ENCODE data around the gene DDI2.

DDI2 gene

GRCh38 chr1:15620902-15621682 lies 3.8 kb downstream of the DDI2 start:
- H3K4me1 Mint-ChIP-seq (ENCODE audit: low read depth): peaks cover 70% of the 10 kb centered on the region

DNA sequence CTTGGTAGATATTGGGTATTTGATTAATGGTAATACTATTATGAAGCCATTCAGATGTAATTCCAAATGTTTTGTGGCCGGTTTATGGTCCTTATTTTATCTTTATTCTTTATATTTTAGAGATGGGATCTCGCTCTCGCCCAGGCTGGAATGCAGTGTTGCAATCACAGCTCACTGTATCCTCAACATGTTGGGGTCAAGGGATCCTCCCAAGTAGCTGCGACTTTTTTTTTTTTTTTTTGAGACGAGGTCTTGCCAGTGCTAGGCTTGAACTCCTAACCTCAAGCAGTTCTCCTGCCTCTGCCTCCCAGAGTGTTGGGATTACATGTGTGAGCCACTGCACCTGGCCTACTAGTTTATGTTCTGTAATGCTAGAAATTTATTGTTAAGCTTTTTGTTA lies 4.7 kb downstream of the DDI2 start:
- Mint-ChIP-seq H3K27ac (peak overlapping the region; percentile 72), H3K4me1 (ENCODE audit: low read depth) (peaks cover 70% of the 10 kb centered on the region), H3K27me3 (no peaks in the 10 kb centered on the region), H3K4me3 (no peak overlapping the region), H3K36me3 (ENCODE audit: low read depth) (peaks cover 75% of the 10 kb centered on the region), H3K9me3 (no peaks in the 10 kb centered on the region)
- DNase-seq: no peak

More at GRCh38 chr1:15620902-15621682, 3.8 kb downstream of the DDI2 start:
- H3K27me3 Mint-ChIP-seq: no peaks in the 10 kb centered on the region
- no peak overlapping the region for H3K27ac Mint-ChIP-seq
- H3K4me3 Mint-ChIP-seq: peak overlapping the region; percentile 41
- H3K9me3 Mint-ChIP-seq: no peaks in the 10 kb centered on the region
- peaks cover 66% of the 10 kb centered on the region for H3K36me3 Mint-ChIP-seq (ENCODE audit: low read depth)
- no peak for DNase-seq

DNA sequence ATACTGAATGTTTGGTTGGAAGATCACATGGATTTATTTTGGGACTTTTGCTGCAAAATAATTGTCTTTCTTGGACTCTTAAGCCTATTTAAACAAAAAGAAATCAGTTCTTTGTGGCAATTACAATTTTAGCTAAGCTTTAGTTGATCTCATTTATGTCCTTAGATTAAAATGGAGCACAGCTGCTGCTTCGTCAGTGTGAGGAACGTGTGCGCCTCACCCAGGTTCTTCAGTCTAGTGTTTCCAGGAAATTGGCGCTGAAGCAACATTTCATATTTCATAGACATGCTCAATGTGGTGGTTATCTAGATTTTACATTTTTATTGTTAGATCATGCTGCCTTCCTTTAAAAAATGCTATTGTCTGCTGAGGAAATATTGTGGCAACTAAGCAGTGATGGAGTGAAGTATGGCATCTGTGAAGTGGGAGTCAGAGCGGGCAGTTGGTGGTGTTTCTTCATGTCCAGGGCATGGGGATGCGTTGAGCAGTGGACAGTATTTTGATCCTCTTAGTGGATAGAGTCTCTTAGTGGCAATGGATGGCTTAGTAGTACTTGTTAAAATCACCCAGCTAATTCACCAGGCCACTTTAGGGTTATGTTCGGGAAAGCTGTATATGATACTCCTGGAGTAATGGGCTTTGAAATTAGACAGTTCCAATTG lies 5.6 kb downstream of the DDI2 start:
- no peak for DNase-seq
- Mint-ChIP-seq H3K4me1 (ENCODE audit: low read depth) (peaks cover 78% of the 10 kb centered on the region), H3K4me3 (no peak overlapping the region), H3K36me3 (ENCODE audit: low read depth) (peaks cover 82% of the 10 kb centered on the region), H3K27me3 (no peaks in the 10 kb centered on the region), H3K27ac (peak overlapping the region; percentile 18), H3K9me3 (no peaks in the 10 kb centered on the region)

- H3K36me3 Mint-ChIP-seq (ENCODE audit: low read depth): peaks cover 82% of the 10 kb centered on the region
- H3K4me3 Mint-ChIP-seq: no peak overlapping the region
- peaks cover 80% of the 10 kb centered on the region for H3K4me1 Mint-ChIP-seq (ENCODE audit: low read depth)
- H3K27me3 Mint-ChIP-seq: no peaks in the 10 kb centered on the region
- H3K9me3 Mint-ChIP-seq: no peaks in the 10 kb centered on the region
- no peak overlapping the region for H3K27ac Mint-ChIP-seq
- DNase-seq: no peak
These were observed 6.2 kb downstream of the DDI2 start for GRCh38 chr1:15623435-15623834.

DNA sequence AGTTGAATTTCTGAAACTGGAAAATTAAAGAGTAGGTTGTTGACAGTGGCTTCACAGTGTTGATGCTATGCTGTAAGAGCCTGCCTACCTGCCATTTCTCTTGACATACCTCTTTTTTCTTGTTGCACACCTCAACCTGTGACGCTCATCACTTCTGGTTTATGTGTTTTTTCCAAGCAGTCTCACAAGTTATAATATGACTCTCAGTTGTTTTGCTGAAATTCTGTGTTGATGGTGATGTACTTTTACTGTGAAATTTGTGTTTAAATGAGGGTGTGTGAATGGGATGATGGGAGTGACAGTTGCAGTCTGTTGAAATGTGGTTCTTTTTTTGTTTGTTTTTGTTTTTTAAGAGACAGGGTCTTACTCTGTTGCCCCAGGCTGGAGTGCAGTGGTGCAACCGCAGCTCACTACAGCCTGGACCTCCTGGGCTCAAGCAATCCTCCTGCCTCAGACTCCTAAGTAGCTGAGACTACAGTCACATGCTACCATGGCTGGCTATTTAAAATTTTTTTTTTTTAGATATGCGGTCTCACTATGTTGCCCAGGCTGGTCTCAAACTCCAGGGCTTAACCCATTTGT lies 7.0 kb downstream of the DDI2 start:
- peaks cover 82% of the 10 kb centered on the region for H3K36me3 Mint-ChIP-seq (ENCODE audit: low read depth)
- H3K9me3 Mint-ChIP-seq: no peaks in the 10 kb centered on the region
- no peak for DNase-seq
- H3K27ac Mint-ChIP-seq: peak overlapping the region; percentile 53
- peaks cover 77% of the 10 kb centered on the region for H3K4me1 Mint-ChIP-seq (ENCODE audit: low read depth)
- H3K4me3 Mint-ChIP-seq: no peak overlapping the region
- H3K27me3 Mint-ChIP-seq: no peaks in the 10 kb centered on the region

- no peak overlapping the region for H3K4me3 Mint-ChIP-seq
- H3K27ac Mint-ChIP-seq: peak overlapping the region; percentile 78
- DNase-seq: no peak
- H3K4me1 Mint-ChIP-seq (ENCODE audit: low read depth): peaks cover 71% of the 10 kb centered on the region
- H3K36me3 Mint-ChIP-seq (ENCODE audit: low read depth): peaks cover 83% of the 10 kb centered on the region
- no peaks in the 10 kb centered on the region for H3K27me3 Mint-ChIP-seq
- no peaks in the 10 kb centered on the region for H3K9me3 Mint-ChIP-seq
These were observed 8.0 kb downstream of the DDI2 start for GRCh38 chr1:15625056-15625917.

GRCh38 chr1:15626269-15626950 lies 9.2 kb downstream of the DDI2 start:
- Mint-ChIP-seq H3K4me3 (no peak overlapping the region), H3K27ac (peak overlapping the region; percentile 76), H3K4me1 (ENCODE audit: low read depth) (peaks cover 66% of the 10 kb centered on the region), H3K9me3 (no peaks in the 10 kb centered on the region), H3K36me3 (ENCODE audit: low read depth) (peaks cover 84% of the 10 kb centered on the region), H3K27me3 (no peaks in the 10 kb centered on the region)
- DNase-seq: no peak

- no peaks in the 10 kb centered on the region for H3K27me3 Mint-ChIP-seq
- no peaks in the 10 kb centered on the region for H3K9me3 Mint-ChIP-seq
- H3K4me3 Mint-ChIP-seq: no peak overlapping the region
- H3K27ac Mint-ChIP-seq: peak overlapping the region; percentile 80
- peaks cover 57% of the 10 kb centered on the region for H3K4me1 Mint-ChIP-seq (ENCODE audit: low read depth)
- H3K36me3 Mint-ChIP-seq (ENCODE audit: low read depth): peaks cover 85% of the 10 kb centered on the region
- no peak for DNase-seq
These were observed 10.2 kb downstream of the DDI2 start for GRCh38 chr1:15627343-15627988.

DNA sequence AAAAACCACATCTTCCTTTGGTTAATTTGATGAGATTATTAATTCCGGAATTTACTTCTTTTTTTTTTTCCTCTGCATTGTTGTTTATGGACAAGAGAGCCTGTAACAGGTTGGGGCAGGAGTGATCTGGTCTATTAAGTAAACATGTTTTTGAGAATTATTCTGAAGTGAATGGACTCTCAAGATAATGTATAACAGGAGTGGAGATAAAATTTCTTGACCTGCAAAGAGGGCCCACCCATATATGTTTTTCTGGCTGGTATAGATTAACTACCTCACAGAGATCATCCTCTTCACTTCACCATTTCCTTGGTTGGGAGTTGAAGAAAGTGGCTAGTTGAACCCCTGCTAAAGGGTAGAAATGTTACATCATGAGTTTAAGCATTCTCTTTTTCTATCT lies 10.7 kb downstream of the DDI2 start:
- Mint-ChIP-seq H3K4me1 (ENCODE audit: low read depth) (peaks cover 51% of the 10 kb centered on the region), H3K27me3 (no peaks in the 10 kb centered on the region), H3K9me3 (no peaks in the 10 kb centered on the region), H3K36me3 (ENCODE audit: low read depth) (peaks cover 84% of the 10 kb centered on the region), H3K27ac (peak overlapping the region; percentile 80), H3K4me3 (no peak overlapping the region)
- no peak for DNase-seq

DNA sequence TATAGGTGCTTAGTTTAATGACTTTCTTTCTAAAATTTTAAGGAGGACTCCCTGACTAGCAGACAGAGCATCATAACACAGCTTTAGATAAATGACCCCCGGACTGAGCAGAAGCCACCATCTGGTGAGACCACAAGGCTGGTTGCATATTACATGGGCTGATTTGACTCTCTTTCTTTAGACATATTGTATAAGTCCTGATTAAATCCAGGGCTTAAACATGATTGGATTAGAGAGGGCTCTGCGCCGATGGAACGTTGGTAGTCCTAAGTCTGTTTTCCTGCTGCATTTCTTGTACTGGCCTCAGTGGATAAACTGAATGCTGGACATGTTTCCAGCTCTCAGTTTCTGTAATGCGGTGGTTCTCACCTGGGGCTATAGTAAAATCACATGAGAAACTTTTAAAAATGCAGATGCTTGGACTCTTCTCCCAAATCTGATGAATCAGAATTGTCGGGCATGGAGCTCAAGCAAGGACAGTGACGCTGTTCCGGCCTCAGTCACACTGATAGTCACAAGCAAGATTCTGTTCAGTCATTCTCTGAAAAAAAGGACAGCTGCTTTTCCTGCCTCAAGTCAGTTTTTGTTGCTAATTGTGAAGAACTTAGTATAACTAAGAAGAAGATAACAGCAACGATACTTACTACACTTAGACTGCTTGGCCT lies 16.6 kb downstream of the DDI2 start:
- H3K27ac Mint-ChIP-seq: no peak overlapping the region
- H3K9me3 Mint-ChIP-seq: no peaks in the 10 kb centered on the region
- H3K4me1 Mint-ChIP-seq (ENCODE audit: low read depth): peaks cover 9% of the 10 kb centered on the region
- DNase-seq: no peak
- no peaks in the 10 kb centered on the region for H3K27me3 Mint-ChIP-seq
- no peak overlapping the region for H3K4me3 Mint-ChIP-seq
- H3K36me3 Mint-ChIP-seq (ENCODE audit: low read depth): peaks cover 95% of the 10 kb centered on the region

- H3K4me3 Mint-ChIP-seq: no peak overlapping the region
- H3K4me1 Mint-ChIP-seq (ENCODE audit: low read depth): no peaks in the 10 kb centered on the region
- peaks cover 98% of the 10 kb centered on the region for H3K36me3 Mint-ChIP-seq (ENCODE audit: low read depth)
- H3K27ac Mint-ChIP-seq: no peak overlapping the region
- H3K27me3 Mint-ChIP-seq: no peaks in the 10 kb centered on the region
- no peaks in the 10 kb centered on the region for H3K9me3 Mint-ChIP-seq
- no peak for DNase-seq
These were observed 19.2 kb downstream of the DDI2 start for GRCh38 chr1:15636436-15636835.

DNA sequence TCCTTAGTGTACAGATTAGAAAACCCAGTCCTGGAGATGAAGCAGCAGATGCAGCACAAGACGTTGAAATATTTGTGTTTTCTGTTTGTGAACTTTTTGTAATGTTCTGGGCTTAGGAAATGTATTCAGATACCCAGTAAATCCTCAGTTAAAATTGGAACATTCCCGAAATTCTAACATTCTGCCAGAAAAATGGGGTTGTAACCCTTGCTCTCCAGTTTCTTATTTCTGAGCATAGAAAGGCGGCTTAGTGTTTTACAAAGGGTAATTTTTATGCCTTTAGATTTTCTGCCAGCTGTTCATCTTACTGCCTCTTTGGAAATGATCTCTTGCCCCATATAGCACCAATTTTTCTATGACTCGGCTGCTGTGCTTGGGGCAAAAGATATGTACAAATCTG lies 20.6 kb downstream of the DDI2 start:
- H3K4me1 Mint-ChIP-seq (ENCODE audit: low read depth): no peaks in the 10 kb centered on the region
- no peak overlapping the region for H3K4me3 Mint-ChIP-seq
- peaks cover 95% of the 10 kb centered on the region for H3K36me3 Mint-ChIP-seq (ENCODE audit: low read depth)
- H3K9me3 Mint-ChIP-seq: no peaks in the 10 kb centered on the region
- peak overlapping the region; percentile 15 for H3K27ac Mint-ChIP-seq
- no peak for DNase-seq
- no peaks in the 10 kb centered on the region for H3K27me3 Mint-ChIP-seq

GRCh38 chr1:15639262-15639661 lies 22.0 kb downstream of the DDI2 start:
- no peaks in the 10 kb centered on the region for H3K27me3 Mint-ChIP-seq
- H3K4me1 Mint-ChIP-seq (ENCODE audit: low read depth): no peaks in the 10 kb centered on the region
- DNase-seq: no peak
- H3K4me3 Mint-ChIP-seq: no peak overlapping the region
- H3K27ac Mint-ChIP-seq: no peak overlapping the region
- H3K36me3 Mint-ChIP-seq (ENCODE audit: low read depth): peaks cover 95% of the 10 kb centered on the region
- H3K9me3 Mint-ChIP-seq: no peaks in the 10 kb centered on the region
